OCI-LY1 (cell line): ENCODE results near the gene PCDHA6.
"Not testable (repeated sequence)": the region's sequence is repeated elsewhere in the genome, so short reads cannot be mapped to it uniquely, and the experiment has no call there.

Experiments
- H2AFZ ChIP-seq: fragments of 200-600 bp; sonication (generic), shearing (Covaris generic); 2 replicates; pipeline ENCODE4 v1.6.0; 2014; ENCODE audit warnings: antibody characterized with exemption, mild to moderate bottlenecking, low read length
- H3F3A ChIP-seq: fragments of 200-600 bp; sonication (generic), shearing (Covaris generic); 2 replicates; pipeline ENCODE4 v1.6.0; 2014; ENCODE audit warnings: mild to moderate bottlenecking, antibody characterized with exemption, low read length, moderate library complexity; ENCODE audit not compliant: insufficient read depth
- H3K27ac ChIP-seq: fragments of 200-600 bp; sonication (generic); 2 replicates; pipeline ENCODE4 v1.5.1; 2014; ENCODE audit warnings: low read length, mixed run types, mild to moderate bottlenecking, low read depth; ENCODE audit not compliant: poor library complexity, severe bottlenecking
- H3K27me3 ChIP-seq: fragments of 200-600 bp; sonication (generic); 2 replicates; pipeline ENCODE4 v1.6.0; 2014; ENCODE audit warnings: antibody characterized with exemption, mild to moderate bottlenecking, low read length, moderate library complexity; ENCODE audit not compliant: insufficient read depth
- H3K36me3 ChIP-seq: fragments of 200-600 bp; sonication (generic); 2 replicates; pipeline ENCODE4 v1.6.1; 2014; ENCODE audit warnings: mild to moderate bottlenecking, antibody characterized with exemption, low read length, moderate library complexity, mixed read lengths; ENCODE audit not compliant: insufficient read depth
- H3K4me1 ChIP-seq: fragments of 200-600 bp; sonication (generic); 2 replicates; pipeline ENCODE4 v1.5.1; 2014; ENCODE audit warnings: mild to moderate bottlenecking, low read length, moderate library complexity; ENCODE audit not compliant: insufficient read depth, severe bottlenecking
- H3K4me2 ChIP-seq: fragments of 200-600 bp; sonication (generic), shearing (Covaris generic); 2 replicates; pipeline ENCODE4 v1.6.1; 2014; ENCODE audit warnings: low read length
- H3K4me3 ChIP-seq: fragments of 200-600 bp; sonication (generic); 2 replicates; pipeline ENCODE4 v1.5.1; 2014; ENCODE audit warnings: low read length, low read depth, mild to moderate bottlenecking, mixed read lengths; ENCODE audit not compliant: poor library complexity, severe bottlenecking
- H3K79me2 ChIP-seq: fragments of 200-600 bp; shearing (Covaris generic); 2 replicates; pipeline ENCODE4 v1.6.1; 2016; ENCODE audit warnings: mixed run types, low read length, mixed read lengths; ENCODE audit not compliant: insufficient read depth
- H3K9ac ChIP-seq: fragments of 200-600 bp; sonication (generic), shearing (Covaris generic); 2 replicates; pipeline ENCODE4 v1.6.1; 2014; ENCODE audit warnings: mild to moderate bottlenecking, low read length, mixed read lengths
- H3K9me2 ChIP-seq: fragments of 200-600 bp; sonication (generic), shearing (Covaris generic); 2 replicates; pipeline ENCODE4 v1.6.1; 2014; ENCODE audit warnings: low read depth, mild to moderate bottlenecking, low read length, mixed read lengths
- H3K9me3 ChIP-seq: fragments of 200-600 bp; shearing (Covaris generic); 2 replicates; pipeline ENCODE4 v1.6.1; 2014; ENCODE audit warnings: low read length, mixed read lengths
- H4K20me1 ChIP-seq: fragments of 200-600 bp; sonication (generic), shearing (Covaris generic); 2 replicates; pipeline ENCODE4 v1.6.0; 2016; ENCODE audit warnings: mild to moderate bottlenecking, low read length; ENCODE audit not compliant: insufficient read depth
- EZH2 ChIP-seq: fragments of 200-600 bp; sonication (generic), shearing (Covaris generic); IDR thresholded peaks from 2 replicates; pipeline ENCODE4 v1.8.0; 2017; ENCODE audit warnings: borderline replicate concordance, mixed run types, mild to moderate bottlenecking, antibody characterized with exemption, low read length, moderate library complexity, mixed read lengths
- TF ChIP-seq, protein P1 (sequence below): fragments of 200-600 bp; sonication (generic), shearing (Covaris generic); IDR thresholded peaks from 2 replicates; pipeline ENCODE4 v1.5.1; 2017; ENCODE audit warnings: mild to moderate bottlenecking, antibody characterized with exemption, low read length, moderate library complexity, mixed read lengths

PCDHA6 gene

GRCh38 chr5:140835622-140836510 is 8.1 kb downstream of the PCDHA6 start:
- no peaks in the 10 kb centered on the region for H3K9me3 ChIP-seq
- TF ChIP-seq, protein P1, sequence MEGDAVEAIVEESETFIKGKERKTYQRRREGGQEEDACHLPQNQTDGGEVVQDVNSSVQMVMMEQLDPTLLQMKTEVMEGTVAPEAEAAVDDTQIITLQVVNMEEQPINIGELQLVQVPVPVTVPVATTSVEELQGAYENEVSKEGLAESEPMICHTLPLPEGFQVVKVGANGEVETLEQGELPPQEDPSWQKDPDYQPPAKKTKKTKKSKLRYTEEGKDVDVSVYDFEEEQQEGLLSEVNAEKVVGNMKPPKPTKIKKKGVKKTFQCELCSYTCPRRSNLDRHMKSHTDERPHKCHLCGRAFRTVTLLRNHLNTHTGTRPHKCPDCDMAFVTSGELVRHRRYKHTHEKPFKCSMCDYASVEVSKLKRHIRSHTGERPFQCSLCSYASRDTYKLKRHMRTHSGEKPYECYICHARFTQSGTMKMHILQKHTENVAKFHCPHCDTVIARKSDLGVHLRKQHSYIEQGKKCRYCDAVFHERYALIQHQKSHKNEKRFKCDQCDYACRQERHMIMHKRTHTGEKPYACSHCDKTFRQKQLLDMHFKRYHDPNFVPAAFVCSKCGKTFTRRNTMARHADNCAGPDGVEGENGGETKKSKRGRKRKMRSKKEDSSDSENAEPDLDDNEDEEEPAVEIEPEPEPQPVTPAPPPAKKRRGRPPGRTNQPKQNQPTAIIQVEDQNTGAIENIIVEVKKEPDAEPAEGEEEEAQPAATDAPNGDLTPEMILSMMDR: no peak
- TF ChIP-seq EZH2: no peak
- H3K9ac ChIP-seq: no peak overlapping the region
- H3F3A ChIP-seq: no peaks in the 10 kb centered on the region
- H2AFZ ChIP-seq: no peak overlapping the region
- no peaks in the 10 kb centered on the region for H3K4me1 ChIP-seq
- H3K27ac ChIP-seq: no peak overlapping the region
- no peaks in the 10 kb centered on the region for H3K36me3 ChIP-seq
- no peak overlapping the region for H3K4me3 ChIP-seq
- no peaks in the 10 kb centered on the region for H3K79me2 ChIP-seq
- H3K9me2 ChIP-seq: no peaks in the 10 kb centered on the region
- H4K20me1 ChIP-seq: no peaks in the 10 kb centered on the region
- H3K4me2 ChIP-seq: no peak overlapping the region
- H3K27me3 ChIP-seq: no peaks in the 10 kb centered on the region

GRCh38 chr5:140840978-140841962 is 13.5 kb downstream of the PCDHA6 start, which contains the start of gene PCDHA8:
Gene PCDHA8, plus strand, starts transcription at chr5:140841187. Its CDS starts 135 bp downstream, at chr5:140841322.
- no peak within 1 kb of the TSS for H3K9ac ChIP-seq
- H4K20me1 ChIP-seq: no peaks in the 10 kb centered on the region
- no peak within 1 kb of the TSS for H3K27ac ChIP-seq
- H3K4me3 ChIP-seq: no peak within 1 kb of the TSS
- no peak within 1 kb of the TSS for H3K4me2 ChIP-seq
- H3K9me3 ChIP-seq: no peaks in the 10 kb centered on the region
- H3K9me2 ChIP-seq: no peaks in the 10 kb centered on the region
- no peaks in the 10 kb centered on the region for H3K36me3 ChIP-seq
- no peaks in the 10 kb centered on the region for H3F3A ChIP-seq
- TF ChIP-seq EZH2: no peak
- TF ChIP-seq, protein P1: peak; percentile 63
- H3K79me2 ChIP-seq: no peaks in the 10 kb centered on the region
- H3K4me1 ChIP-seq: no peaks in the 10 kb centered on the region
- H3K27me3 ChIP-seq: no peaks in the 10 kb centered on the region
- no peak within 1 kb of the TSS for H2AFZ ChIP-seq

GRCh38 chr5:140842798-140843733 is 15.3 kb downstream of the PCDHA6 start:
- TF ChIP-seq, protein P1: no peak
- TF ChIP-seq EZH2: no peak
- Histone ChIP-seq H4K20me1 (no peaks in the 10 kb centered on the region), H3F3A (no peaks in the 10 kb centered on the region), H3K4me1 (no peaks in the 10 kb centered on the region), H2AFZ (no peak overlapping the region), H3K4me3 (no peak overlapping the region), H3K4me2 (no peak overlapping the region), H3K9me3 (no peaks in the 10 kb centered on the region), H3K9me2 (no peaks in the 10 kb centered on the region), H3K9ac (no peak overlapping the region), H3K27me3 (no peaks in the 10 kb centered on the region), H3K36me3 (no peaks in the 10 kb centered on the region), H3K27ac (no peak overlapping the region), H3K79me2 (no peaks in the 10 kb centered on the region)

DNA sequence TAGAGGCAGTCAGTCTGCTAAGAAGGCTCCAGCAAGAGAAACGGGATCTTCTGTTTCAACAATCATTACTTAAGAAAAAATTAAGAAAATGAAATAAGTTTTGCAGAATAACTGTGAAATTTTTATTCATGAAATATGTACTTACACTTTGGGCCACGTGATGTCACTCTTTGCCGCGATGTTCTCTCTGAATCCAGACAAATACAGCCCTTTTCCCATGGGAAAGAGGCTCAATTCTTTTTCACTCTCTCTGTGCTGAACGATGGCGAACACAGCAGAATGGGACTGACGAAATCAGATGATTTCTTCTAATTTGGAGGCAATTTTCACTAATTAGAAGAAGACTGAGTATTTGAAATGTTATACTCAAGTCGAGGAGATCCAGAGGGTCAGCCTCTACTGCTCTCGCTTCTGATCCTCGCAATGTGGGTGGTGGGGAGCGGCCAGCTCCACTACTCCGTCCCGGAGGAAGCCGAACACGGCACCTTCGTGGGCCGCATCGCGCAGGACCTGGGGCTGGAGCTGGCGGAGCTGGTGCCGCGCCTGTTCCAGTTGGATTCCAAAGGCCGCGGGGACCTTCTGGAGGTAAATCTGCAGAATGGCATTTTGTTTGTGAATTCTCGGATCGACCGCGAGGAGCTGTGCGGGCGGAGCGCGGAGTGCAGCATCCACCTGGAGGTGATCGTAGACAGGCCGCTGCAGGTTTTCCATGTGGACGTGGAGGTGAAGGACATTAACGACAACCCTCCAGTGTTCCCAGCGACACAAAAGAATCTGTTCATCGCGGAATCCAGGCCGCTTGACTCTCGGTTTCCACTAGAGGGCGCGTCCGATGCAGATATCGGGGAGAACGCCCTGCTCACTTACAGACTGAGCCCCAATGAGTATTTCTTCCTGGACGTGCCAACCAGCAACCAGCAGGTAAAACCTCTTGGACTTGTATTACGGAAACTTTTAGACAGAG is 20.7 kb downstream of the PCDHA6 start, which contains the start of gene PCDHA9:
TSS of gene PCDHA9 (plus strand) at position 244 of the 964 bp plus-strand sequence. CDS start at position 358, 114 bp downstream.
- not testable (repeated sequence) for H4K20me1 ChIP-seq, H3K27ac ChIP-seq, H3K4me2 ChIP-seq, H3K36me3 ChIP-seq, H3K9me3 ChIP-seq, H2AFZ ChIP-seq, H3K9me2 ChIP-seq, H3F3A ChIP-seq, H3K9ac ChIP-seq, H3K4me1 ChIP-seq, H3K79me2 ChIP-seq, H3K27me3 ChIP-seq, H3K4me3 ChIP-seq
